Right lung (tissue), 5 donors: ENCODE data around the gene FUOM. TPM values are rescaled to one million over a fixed set of nuclear protein-coding genes. Genes with fewer than 3 reads are reported as not detected.

Experiments used
- DNase-seq, 2 donors: peaks; one replicate each; pipeline ENCODE4 v3.0.0-alpha.2; 2013
- polyA plus RNA-seq, 5 donors: library from polyadenylated mRNA; unstranded; fragments of 120-200 nt; gene quantifications; one replicate each; pipeline versions ENCODE4 v1.2.1 to v1.2.3, GENCODE V29; 2013; ENCODE audit warnings: inconsistent platforms in 1 of 5, low replicate concordance in 1 of 5; ENCODE audit not compliant: insufficient read length in 5 of 5, insufficient read depth in 1 of 5

Gene FUOM
- polyA plus RNA-seq, 5 donors, result 6.7 to 13.9 (median 8.1) TPM

DNA sequence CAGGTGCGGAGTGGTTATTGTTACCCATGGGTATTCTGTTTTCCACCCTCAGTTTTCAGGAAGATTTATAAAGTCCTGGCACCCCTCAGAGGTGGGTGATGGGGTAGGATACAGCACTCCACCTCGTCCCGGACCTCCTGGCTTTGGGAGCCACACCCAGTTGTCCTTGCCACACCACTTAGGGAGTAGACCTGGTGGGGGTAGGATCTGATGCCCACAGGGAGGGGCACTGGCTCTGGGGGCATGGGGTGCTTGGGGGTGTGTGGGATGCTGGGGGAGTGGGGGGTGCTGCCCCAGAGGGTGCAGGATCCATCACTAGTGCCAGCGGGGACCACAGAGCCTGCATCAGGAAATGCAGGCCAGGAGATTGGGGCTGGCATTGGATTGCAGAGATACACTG is 44.6 kb downstream of the FUOM start:
- no peak for DNase-seq

DNA sequence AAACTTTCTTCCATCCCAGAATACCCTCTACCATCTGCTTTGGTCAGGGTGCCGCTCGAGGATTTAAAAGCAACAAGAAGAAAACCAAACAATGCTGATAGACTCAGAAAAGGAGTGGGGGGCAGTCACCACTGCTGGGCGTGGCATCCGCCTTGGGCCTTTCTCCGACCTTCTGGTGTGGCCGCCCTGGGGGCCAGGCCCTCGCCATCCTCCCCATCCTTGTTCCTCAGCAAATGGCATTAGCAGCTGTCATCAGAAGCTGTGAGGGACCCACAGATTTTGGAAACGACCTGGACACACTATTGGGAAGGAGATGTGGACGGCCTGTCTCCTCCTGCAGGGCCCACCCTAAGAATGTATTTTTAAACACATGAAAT is 45.1 kb downstream of the FUOM start:
- DNase-seq, result no peak

DNA sequence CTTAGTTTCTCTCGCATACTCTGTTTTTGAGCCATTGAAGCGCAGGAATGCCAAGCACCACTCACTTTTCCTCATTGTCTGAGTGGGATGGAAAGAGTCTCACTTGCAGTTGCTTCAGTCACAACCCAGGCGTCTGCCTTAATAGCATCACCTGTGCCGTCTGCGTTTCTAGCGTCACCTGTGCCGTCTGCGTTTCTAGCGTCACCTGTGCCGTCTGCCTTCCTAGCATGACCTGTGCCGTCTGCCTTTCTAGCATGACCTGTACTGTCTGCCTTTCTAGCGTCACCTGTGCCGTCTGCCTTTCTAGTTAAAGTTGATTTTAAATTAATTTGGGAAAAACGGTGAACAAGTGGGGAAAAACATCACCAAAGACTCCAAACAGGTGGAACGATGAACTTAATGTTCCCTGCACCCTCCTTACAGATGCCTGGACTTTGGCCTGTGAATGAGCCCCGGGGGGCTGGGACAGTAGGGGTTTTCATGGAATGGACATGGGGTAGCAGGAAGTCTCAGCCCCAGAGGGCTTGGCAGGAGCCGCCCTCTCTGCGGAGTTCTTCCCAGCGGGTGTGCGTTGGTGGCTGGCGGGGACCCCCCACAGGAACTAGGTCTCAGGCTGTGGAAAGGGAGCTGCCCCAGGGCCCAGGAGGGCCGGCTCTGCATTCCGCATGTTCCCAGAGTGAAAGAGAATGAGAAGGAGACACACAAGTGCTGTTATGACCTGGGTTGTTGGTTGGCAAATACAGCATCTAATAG is 45.6 kb downstream of the FUOM start:
- DNase-seq, result no peak

DNA sequence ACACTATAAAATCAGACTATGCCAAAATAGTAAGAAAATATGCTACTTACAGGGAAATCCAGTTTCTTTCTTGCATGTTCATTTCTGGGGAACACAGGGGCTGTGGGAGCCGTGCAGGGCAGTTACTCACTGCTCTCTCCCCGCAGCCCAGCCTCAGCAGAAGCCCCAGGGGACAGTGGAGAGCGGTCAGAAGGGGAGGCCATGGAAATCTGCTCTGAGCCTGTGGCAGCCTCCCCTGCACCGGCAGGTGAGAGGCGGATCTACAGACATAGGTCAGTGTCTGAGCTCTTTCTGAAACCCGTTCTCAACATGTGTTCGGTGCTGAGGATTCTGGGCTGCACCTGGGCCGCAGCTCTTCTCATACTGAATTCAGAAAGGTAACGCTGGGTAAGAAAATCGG is 46.2 kb downstream of the FUOM start:
- DNase-seq, result no peak

DNA sequence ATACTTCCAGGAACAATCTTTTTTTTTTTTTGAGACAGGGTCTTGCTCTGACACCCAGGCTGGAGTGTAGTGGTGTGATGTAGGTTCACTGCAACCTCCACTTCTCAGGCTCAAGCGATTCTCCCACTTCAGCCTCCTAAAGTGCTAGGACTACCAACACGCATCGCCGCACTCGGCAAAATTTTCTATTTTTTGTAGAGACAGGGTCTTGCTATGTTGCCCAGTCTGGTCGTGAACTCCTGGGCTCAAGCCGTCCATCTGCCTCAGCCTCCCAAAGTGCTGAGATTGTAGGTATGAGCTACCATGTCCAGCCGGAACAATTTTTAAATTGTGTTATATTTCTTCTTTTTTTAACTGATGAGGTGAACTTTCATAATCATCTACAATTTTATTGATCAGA is 47.0 kb downstream of the FUOM start:
- DNase-seq, result no peak

DNA sequence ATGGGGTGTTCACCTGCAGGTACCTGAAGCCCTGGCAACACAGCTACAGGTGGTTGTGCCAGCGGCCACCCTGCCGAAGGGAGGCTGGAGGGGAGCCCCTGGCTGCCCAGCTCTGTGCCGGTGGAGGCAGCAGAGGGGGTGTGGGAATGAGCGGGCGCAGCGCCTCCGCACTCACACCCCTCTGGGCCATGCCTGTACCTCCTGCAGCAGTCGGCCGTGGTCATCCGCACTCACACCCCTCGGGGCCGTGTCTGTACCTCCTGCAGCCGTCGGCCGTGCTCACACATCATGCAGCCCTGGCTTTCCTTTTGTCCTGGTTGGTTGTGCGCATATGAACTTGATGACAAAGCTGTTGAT is 47.4 kb downstream of the FUOM start:
- DNase-seq, result no peak

DNA sequence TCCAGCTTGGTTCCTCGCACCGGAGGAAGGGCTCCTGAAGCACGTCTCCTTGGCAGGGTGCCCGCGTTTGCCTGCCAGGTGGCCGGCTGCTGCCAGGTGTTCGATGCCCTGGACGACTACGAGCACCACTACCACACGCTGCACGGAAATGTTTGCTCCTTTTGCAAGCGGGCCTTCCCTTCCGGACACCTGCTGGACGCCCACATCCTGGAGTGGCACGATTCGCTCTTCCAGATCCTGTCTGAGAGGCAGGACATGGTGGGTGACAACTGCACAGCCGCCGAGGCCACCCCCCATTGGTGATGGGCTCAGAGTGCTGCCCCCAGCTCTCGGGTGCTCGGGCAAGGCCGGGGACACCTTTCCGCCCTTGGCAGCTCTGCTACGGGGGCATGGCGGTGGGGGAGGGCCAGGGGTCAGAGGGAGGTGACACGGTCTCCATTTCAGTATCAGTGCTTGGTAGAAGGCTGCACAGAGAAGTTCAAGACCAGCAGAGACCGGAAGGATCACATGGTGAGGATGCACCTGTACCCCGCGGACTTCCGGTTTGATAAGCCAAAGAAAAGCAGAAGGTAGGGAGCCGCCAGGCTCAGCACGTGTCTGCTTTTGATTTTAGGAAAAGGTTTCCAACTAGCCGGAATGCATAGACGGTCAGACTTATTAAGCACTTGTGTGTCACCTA is 48.0 kb downstream of the FUOM start:
- no peak for DNase-seq

DNA sequence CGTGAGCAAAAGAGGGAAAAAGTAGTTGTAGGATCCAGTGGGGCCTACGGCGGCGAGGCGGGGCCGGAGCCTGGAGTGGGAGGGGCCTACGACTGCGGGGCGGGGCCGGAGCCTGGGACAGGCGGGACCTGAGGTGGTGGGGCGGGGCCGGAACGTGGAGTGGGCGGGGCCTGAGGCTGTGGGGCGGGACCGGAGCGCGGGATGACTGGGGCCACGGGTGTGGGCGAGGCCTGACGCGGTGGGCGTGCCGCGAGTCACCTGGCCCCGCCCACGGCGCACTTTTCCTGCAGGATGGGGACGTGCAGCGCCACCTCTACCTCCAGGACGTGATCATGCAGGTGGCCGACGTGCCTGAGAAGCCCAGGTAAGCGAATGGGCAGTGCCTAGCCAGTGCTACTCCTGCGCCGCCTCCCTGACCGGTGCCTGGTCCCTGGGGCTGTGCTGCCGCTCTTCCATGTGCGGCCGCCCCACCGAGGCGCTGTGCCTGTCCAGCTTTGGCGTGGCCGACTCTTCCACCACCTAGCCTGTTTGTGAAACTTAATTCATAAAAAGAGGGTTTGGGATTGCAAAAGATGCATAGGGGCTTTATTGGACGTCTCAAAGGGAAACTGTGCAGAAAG is 48.6 kb downstream of the FUOM start:
- DNase-seq, result peak; percentile 85 to 87

DNA sequence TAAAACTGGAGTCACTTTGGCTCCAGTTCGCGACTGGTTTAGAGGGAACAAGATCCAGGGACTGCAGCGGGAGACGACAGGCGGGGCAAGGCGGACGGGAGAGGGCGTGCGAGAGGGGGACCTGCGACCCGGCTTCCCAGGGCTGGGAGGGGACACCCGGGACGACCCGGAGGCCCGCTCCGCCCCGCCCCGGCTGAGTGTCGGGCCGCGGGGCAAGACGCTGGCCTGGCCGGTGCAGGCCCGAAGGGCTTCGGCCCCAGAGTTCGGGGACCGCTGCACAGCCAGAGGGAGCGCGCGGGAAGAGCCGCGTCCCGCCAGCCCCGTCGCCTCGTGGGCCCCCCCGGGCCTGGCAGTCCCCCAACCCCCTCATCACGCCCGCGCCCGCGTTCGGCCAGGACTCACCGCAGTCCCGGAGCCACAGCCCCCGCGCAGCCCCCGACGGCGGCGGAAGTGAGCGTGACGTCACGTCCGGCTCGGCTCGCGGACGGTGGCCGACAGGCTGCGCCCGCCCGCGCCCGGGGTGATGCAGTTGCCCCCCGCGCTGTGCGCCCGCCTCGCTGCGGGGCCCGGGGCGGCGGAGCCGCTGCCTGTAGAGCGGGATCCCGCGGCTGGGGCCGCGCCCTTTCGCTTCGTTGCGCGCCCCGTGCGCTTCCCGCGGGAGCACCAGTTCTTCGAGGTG is 49.3 kb downstream of the FUOM start, which contains the start of the genes TUBGCP2 and ZNF511:
TUBGCP2 (minus strand) TSS at position 452 of the 679 bp plus-strand sequence. CDS start 5,931 bp downstream, outside the sequence.
ZNF511 (plus strand) TSS at position 494 of the 679 bp plus-strand sequence; CDS start at position 524, 30 bp downstream.
- peak; percentile 86 to 87 for DNase-seq

DNA sequence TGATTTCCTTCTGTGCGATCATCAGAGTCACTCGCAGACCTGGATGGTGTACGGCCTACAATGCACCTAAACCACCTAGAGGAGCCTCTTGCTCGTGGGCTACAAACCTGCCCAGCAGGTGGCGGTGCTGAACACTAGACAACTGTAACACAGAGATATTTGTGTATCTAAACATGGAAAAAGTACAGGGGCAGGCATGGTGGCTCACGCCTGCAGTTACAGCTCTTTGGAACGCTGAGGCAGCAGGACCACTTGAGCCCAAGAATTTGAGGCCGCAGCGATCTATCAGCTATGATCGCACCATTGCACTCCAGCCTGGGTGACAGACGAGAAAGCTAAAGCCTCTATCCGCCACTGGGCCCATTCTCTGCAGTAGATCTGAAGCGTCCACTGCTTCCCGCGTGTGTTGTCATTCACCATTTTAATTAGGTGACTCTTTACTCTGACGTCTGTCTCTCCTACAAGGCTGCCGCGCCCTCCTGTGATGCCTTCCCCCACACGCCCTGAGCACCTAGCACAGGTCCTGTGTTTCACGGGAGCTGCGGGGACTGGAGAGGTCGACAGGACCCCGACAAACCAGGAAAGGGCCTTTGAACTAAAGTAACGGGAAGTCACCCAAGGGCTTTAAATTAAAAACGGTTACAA is 49.9 kb downstream of the FUOM start:
- DNase-seq, result peak; percentile 50 to 59

DNA sequence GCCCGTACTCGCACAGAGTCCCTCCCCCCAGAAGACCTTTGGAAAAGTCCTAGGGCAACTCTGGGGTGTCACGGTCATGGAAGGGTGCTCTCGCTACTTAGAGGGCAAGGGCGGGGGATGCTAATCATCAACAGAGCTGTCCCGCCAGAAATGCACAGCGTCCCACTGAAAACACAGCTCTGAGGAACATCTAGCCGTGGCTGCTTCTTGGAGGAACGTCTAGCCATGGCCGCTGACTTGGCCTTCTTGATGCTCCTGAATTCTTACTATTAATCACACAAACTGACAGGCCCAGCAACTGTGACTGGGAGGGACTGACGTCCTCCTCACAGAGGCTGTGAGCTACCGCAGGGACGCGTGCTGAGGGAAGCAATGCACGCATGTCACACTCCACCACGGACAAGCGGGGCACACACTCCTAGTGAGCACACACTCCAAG is 50.9 kb downstream of the FUOM start:
- DNase-seq, result no peak

DNA sequence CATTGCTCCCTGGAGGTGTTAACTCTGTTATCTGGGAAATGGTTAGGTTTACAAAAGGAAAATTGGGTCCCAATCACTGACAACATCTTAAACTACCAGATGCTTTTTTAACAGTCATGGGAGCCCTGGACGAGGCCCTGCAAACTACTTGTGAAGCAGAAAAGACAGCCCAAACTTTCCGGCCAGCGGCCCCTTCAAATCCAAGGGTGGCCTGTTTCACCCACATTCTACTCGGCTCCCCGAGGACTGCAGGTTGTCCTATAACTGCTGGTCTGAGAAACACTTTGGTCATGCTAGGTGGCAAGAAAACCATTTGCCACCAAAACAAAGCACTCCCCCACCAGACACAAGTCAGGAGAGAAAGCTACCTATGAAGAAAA is 51.7 kb downstream of the FUOM start:
- DNase-seq, result no peak

Other genes with a start within 250 kb of the FUOM start
- 1 to 10 TPM; 2.5 to 4.9 (median 4.3) TPM for gene KNDC1, start 197.8 kb downstream of the FUOM start, polyA plus RNA-seq
- under 1 TPM in 1 of 5 donors, not detected in 4; 0.09 TPM for gene UTF1, start 127.8 kb downstream of the FUOM start, polyA plus RNA-seq
- under 1 TPM; 0.09 to 0.32 (median 0.21) TPM for gene VENTX, start 120.2 kb downstream of the FUOM start, polyA plus RNA-seq
- 1 to 10 TPM; 2.0 to 4.4 (median 2.6) TPM for gene ADAM8, start 81.2 kb downstream of the FUOM start, polyA plus RNA-seq
- gene TUBGCP2, start 49.1 kb downstream of the FUOM start, polyA plus RNA-seq, result 10 to 100 TPM; 45.4 to 60.0 (median 54.9) TPM
- gene ZNF511, start 49.1 kb downstream of the FUOM start, polyA plus RNA-seq, result 10 to 100 TPM; 39.1 to 55.9 (median 41.4) TPM
- gene CALY, start 21.1 kb downstream of the FUOM start, polyA plus RNA-seq, result under 1 TPM in 3 of 5 donors, not detected in 2; 0.29 to 0.31 (median 0.31) TPM
- gene PRAP1, start 10.6 kb downstream of the FUOM start, polyA plus RNA-seq, result under 1 TPM in 4 of 5 donors, not detected in 1; 0.29 to 0.74 (median 0.61) TPM
- 10 to 100 TPM; 66.9 to 92.0 (median 73.4) TPM for gene ECHS1, start 15.3 kb upstream of the FUOM start, polyA plus RNA-seq
- gene PAOX, start 21.2 kb upstream of the FUOM start, polyA plus RNA-seq, result 1 to 10 TPM; 3.7 to 8.5 (median 5.7) TPM
- gene MTG1, start 36.1 kb upstream of the FUOM start, polyA plus RNA-seq, result 10 to 100 TPM; 51.1 to 71.4 (median 62.9) TPM
- 1 to 10 TPM; 2.6 to 6.6 (median 3.1) TPM for gene SPRN, start 66.6 kb upstream of the FUOM start, polyA plus RNA-seq
- 1 to 10 TPM; 1.3 to 3.5 (median 2.3) TPM for gene SCART1, start 95.9 kb upstream of the FUOM start, polyA plus RNA-seq
- 1 to 10 TPM; 1.3 to 2.2 (median 2.0) TPM for gene CYP2E1, start 169.3 kb upstream of the FUOM start, polyA plus RNA-seq
- gene SYCE1, start 207.6 kb upstream of the FUOM start, polyA plus RNA-seq, result under 1 TPM in 4 of 5 donors, not detected in 1; 0.09 to 0.28 (median 0.20) TPM